ENCODE measurements around the gene AGO1.
A peak's percentile ranks its signal among the peaks of the same experiment; 100 is the strongest.
"Not testable (repeated sequence)": the region's sequence is repeated elsewhere in the genome, so short reads cannot be mapped to it uniquely, and the experiment has no call there.

The AGO1 gene

DNA sequence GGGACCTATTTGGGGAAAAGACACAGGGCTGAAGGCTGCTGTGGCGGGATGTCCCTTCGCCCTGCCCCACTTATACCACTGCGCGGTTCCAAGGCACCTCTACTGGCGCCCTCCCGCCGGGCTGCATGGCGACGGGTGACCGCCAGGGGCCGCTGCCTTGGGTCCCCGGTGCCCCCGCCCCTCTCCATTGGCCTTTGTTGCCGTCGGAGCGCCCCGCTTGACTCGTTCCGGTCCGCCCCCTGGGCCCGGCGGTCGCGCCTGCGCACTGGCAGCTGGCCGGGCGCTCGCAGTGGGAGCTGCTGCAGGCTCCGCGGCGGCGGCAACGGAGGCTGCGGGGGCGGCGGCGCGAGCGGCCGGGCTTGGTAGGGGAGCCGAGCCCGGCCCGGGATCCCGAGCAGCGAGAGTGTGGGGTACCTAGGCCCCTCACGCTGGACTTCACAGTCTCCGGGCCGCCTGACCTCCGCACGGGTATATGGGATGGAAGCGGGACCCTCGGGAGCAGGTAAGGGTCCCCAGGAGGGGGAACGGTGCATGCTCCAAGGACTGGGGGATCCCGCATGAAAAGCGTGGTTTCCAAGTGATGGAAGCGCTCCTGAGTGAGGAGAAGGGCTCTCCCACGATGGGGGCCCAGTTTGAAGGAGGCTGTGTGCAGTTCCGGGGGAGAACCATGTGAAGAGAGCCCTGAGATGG lies at the start of gene AGO1:
TSS of gene AGO1 (plus strand) at position 265 of the 690 bp plus-strand sequence. CDS start at position 478, 213 bp downstream.
- peak; percentile 95 to 96 for DNase-seq

DNA sequence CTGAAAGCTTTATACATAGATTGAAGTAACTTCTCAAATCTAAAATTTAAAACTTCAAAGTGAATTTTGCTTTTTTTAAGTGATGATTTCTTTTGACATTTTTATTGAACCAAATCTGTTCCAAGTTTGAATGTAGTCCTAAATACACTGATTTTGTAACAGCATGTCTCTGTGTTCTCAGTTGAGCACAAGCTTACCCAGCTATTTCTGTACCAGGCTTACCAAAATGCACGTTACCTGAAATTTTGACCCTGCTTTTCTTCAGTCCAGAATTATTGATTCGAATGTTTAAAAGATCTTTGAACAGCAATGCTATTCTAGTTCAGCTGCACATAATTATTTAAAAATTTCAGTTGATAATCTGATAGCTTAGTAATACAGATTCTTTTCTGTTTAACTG lies 49.6 kb upstream of the AGO1 start:
- DNase-seq: no peak

DNA sequence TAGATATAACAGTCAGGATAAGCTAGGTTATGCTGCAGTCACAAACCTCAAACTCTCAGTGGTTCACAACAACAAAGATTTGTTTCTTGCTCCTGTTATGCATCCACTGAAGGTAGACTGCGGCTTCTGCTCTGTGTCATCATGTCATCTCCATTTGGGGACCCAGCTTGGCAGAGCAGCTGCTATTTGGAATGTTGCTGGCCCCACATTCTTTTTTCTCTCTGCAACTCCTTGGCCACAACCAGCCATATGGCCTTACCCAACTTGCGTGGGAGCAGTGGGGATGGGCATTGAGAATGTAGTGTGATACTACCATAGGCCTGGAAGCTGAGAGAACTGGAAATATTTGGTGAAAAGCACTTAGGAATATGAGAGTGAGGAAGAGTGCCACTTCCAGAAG lies 48.8 kb upstream of the AGO1 start:
- no peak for DNase-seq

DNA sequence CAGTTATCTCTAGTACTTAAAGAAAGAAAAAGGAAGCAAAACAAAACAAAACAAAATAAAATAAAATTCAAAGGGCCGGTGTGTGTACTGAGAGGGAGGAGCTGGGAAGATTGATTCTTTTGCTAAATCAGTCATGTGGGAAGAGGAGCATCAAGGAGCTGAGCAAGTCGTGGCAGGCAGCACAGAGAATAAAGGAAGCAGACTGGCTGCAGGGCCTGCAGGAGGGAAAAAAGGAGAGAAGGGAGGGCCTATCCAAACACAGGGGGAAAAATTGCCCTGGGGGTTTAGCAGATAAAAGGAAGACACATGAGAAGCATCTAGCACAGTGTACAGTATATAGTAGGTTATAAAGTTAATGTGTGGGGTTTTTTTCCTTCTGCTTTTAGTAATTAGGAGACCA lies 47.6 kb upstream of the AGO1 start:
- no peak for DNase-seq

DNA sequence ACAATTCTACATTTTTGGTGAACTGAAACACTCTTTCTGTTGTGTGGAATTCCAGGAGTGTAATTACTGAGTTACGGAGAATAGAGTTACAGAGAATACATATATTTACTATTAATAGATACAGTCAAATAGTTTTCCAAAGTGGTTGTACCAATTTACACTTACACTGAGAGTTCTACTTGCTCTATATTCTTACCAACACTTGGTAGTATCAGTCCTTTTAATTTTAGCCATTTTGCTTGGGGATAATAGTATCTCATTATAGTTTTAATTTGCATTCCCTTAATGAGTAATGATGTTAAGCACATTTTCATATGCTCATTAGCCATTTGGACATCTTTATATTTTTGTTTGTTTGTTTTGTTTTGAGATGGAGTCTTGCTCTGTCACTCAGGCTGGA lies 46.3 kb upstream of the AGO1 start:
- DNase-seq: no peak

DNA sequence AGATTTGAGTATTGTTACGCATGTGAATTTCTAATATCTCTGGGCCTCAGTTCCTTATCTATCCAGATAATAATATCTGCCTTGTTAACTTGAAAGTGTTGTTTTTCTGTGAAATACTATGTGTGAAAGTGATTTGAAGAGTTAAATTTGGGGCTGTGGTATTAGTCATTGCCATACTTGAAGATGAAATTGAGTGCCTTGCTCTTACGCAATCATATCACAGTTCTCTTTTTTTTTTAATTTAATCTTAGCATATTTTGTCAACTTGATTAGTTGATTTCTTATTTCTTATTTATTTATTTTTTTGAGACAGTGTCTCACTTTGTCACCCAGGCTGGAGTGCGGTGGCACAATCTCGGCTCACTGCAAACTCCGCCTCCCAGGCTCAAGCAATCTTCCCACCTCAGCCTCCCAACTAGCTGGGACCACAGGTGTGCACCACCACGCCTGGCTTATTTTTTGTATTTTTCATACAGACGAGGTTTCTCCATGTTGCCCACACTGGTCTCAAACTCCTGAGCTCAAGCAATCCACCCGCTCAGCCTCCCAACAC lies 44.2 kb upstream of the AGO1 start:
- no peak for DNase-seq

DNA sequence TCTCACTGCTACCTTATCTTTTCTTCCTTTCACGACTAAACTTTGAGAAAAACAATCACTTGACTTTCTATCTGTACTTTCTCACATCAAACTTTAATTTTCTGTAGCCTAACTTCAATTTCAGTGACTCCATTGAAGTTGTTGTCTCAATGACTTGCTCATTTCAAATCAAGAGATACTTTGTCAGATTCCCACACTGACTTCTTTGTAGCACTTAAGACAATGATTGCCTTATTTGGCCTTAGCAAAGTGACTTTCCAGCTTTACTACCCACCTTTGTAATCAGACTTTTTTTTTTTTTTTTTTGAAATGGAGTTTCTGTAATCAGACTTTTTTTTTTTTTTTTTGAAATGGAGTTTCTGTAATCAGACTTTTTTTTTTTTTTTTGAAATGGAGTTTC lies 38.2 kb upstream of the AGO1 start:
- no peak for DNase-seq

DNA sequence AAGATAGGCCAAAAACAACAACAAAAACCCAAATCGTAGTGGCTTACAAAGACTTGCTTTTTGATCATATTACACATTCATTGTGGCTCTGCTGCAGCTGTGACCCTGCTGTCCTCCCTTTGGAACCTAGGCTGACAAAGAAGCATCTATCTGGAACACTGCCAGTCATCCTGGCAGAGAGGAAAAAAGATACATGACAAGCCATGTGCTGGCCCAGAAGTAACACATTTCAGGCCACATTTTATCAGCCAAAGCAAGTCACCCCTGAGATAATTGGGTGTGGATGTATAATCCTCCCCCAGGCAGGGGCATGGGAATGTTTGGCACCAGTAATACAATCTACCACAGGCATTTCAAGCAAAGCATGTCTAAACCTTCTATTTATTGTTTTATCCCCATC lies 37.2 kb upstream of the AGO1 start:
- no peak for DNase-seq

DNA sequence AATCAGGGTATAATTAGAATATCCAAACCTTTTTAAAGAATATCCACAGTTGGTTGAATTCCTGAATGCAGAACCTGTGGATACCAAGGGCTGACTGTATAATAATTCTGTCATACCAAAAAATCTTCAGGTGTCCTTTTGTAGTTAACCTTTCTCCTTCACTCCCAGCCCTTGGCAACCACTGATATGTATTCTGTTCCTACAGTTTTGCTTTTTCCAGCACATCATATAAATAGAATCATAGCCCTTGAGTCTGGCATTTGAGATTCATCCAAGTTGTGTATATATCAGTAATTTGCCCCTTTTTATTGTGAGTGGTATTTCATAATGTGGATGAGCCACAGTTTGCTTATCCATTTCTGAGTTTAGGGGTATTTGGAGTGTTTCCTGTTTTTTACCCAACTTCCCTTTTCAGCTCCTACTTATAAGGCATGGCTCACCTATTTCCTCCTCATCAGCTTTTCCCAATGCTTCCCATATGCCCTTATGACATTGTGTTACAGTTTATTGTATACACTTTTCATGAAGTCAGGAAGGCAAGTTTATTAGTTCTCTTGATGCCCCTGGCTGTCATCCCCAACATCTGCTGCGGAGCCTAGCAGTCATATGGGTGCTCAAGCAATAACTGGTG lies 35.0 kb upstream of the AGO1 start:
- no peak for DNase-seq

DNA sequence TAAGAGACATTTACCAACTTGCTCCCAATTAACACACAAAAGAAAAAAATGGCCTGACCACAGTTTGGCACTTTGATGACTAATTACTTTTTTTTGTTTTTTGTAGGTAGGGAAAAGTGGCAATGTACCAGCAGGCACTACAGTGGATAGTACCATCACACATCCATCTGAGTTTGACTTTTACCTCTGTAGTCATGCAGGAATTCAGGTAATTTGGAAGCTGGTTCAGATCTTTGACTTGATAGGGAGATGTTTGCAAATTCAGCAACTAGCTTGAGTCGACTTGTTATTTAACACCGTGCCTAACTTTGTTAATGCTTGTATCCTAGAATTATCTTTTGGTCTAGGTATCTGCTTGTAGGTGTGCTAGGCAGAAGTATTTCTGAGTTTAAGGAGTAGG lies 33.0 kb upstream of the AGO1 start:
- DNase-seq: no peak

DNA sequence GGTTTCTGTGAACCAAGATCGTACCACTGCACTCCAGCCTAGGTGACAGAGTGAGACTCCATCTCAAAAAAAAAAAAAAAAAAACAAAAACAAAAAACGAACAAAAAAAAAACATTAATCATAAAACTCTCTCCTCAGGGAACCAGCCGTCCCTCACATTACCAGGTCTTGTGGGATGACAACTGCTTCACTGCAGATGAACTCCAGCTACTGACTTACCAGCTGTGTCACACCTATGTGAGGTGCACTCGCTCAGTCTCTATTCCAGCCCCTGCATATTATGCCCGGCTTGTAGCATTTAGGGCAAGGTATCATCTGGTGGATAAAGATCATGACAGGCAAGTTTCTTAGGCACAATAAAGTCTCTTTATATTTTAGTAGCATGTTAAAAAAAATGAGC lies 32.3 kb upstream of the AGO1 start:
- no peak for DNase-seq

DNA sequence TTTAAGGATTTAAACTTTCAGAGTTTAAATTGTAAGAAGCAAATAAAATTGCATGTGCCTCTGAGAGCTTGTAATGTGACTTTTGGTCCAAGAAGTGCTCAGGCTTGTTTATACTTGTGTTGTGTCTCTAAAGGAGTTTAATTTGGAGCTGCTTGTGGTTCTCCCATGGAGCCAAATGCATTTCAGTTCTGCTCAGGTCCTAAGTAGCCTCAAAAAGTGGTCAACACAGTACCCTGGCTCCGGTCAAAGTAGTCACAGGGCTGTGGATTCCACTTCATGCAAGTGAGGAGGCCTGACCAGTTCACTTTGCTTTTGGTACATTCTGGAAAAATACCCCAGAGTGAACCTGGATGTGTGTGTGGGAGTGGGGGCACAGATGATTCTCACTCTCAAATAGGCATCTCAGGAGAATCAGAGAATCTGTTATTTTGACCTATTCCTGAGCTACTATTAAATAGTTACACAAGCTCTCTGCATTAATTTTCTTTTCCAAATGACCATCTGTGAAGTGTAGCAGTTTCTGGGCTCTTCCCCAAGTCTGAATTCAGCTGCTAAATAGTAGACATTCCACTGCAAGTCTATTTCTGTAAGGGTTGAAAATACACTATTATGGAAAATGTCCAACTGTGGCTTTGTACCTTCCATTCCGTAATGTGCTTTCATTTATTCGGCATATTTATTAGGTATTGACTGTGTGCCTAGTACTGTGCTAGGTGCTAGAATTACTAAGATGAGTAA lies 31.7 kb upstream of the AGO1 start:
- DNase-seq: no peak

DNA sequence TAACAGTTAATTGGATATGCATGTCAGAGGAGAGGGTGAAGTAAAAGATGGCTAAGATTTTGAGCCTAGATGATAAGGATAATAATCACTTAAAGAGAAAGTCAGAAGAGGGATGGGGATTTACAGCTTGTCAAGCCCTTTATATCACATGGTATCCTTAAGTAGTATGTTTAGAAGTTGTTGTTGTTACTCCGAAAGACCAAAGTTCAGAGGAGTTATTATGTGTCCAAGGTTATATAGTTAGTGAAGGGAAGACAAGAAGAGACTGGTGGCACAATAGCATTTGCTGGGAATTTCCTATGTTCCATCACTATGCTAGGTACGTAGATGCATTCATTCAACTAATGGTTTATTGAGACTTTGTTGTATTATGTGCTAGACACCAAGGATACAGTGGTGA lies 30.8 kb upstream of the AGO1 start:
- DNase-seq: no peak

DNA sequence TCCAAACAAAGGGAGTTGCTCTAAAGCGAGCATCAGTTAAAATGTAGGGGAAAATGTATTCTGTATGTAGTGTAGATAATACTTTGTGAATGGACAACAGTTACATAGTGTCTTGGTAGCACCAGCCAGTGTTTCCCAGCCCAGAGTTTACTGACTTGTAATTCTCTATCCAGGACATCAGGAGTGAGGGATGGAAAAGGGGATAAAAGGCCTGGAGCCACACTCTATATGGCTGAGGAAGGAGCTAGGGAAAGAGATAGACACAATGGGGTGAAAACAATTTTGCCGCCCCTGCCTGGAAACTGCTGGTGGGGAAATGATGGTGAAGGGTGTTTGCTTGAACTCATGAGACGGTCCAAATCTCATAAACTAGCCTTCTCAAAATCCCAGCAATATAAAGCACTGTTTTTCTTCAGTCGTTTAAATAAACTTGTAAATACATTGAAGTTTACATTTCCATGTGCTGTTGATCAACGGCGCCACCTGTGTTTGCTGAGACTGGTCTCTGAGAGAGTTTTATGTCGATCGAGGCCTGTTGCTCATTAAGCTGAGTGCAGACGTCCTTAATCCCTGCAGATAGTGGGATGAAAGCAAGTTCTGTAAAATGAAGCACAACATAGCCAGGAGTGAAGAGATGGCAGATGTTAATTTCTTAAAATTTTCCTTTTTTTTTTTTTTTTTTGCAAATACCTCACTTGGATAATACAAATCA lies 27.9 kb upstream of the AGO1 start:
- no peak for DNase-seq

DNA sequence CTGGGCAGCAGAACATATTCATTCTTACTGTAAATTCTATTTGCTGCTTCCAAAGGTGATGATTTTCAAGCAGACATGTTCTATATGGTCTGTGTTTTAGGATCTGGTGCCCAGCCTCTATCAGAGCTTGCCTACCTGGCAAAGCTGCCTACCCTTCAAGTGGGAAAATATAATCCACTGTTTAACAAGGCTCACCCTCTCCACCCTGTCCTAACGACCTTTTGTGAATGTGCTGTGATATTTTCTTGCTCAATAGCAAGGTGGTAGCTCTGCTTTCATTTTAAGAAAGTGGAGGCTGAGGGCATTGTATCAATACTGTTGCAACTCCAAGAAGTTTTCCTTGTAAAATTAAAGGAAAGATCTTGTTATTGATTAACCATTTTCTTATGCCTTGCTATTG lies 26.0 kb upstream of the AGO1 start:
- DNase-seq: no peak

DNA sequence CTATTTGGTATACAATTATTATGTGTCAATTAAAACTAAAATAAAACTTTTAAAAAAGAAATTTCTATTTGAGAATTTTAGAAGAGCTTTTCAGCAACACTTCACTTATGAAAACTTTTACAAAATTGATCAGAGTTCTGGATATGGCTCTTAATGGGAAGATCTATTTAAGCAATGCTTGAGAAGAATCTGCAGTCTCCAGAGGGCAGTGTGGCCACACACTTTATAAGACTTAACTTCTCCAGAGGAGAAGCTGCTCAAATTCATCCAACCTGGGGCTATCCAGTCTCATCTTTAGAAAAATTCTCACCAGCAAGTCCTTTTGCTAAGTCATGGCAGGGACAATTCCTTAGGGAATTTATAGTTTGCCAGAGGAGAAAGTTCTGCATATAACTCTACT lies 25.2 kb upstream of the AGO1 start:
- DNase-seq: no peak

DNA sequence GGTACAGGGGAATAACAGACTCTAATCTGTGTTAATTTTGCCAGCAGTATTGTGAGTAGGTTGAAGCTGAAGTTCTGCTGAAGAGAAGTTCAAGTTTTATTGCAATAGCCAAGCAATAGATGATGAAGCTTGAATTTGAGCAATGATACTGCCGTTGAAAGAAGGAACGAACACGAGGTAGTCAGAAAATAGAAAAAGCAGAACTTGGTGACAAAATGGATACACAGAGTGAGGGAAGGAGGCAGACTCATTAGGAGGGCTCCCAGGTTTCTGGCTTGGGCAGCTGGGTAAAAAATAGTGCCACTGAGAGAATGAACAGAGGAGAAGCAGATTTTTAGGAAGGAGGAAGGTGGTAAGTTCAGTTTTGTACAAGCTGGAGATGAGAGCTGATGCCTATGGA lies 22.3 kb upstream of the AGO1 start:
- DNase-seq: no peak

DNA sequence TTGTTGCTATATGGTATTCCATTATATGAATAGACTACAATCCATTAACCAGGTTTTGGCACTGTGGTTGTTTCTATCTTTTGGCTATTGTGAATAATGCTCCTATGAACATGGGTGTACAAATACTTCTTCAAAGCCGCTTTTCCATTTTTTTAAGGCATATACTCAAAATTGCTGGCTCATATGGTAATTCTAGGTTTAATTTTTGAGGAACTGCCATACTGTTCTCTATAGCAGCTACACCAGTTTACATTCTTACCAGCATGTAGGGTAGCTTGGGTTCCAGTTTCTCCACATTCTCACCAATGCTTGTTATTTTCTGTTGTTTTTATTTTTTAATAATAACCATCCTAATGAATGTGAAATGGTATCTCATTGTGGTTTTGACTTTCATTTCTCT lies 19.9 kb upstream of the AGO1 start:
- DNase-seq: no peak

DNA sequence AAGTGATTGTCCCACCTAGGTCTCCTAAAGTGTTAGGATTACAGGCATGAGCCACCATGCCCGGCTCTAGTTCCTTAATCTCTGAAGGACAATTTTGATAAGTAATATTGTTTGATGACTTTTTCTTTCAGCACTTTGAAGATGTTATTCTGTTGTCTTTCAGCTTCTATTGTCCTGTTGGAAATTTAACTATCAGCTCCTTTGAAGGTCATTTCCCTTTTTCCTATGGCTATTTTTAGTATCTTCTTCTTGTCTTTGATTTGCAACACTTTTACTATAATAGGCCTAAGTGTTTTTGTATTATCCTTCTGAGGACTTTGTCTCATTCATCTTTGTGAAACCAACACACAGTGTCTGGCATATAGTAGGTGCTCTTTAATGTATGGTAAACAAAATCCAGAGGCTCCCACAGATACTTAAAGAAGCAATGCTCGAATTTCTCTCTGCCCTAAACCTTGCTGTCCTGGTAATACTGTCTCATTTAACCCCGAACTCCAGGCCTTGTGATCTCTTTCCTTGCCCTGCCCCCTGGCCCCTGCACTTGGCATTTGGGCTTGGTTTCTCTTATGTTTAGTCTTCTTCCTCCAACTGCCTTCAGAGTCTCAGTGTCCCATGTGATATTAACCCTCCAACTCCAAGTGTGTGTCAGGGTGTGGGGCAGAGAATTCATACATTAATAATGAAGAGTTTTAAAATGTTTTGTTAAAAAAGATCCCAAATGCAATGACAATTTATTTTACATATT lies 19.0 kb upstream of the AGO1 start:
- DNase-seq: no peak

DNA sequence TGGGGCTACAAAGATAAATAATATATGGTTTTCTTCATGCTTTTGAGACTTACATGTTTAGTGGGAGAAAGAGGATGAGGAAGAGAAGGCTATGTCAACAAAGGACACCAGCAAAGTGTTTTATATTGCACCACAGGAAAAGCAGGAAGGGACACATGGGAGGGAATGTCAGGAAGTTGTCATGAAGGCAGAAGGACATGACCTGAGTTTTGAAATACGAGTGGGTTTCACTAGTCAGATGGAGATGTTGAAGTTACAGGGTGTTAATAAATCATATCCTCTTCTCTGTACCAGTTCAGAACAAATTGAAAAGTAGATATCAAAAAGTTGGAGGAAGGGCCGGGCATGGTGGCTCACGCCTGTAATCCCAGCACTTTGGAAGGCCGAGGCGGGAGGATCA lies 18.2 kb upstream of the AGO1 start:
- DNase-seq: no peak

DNA sequence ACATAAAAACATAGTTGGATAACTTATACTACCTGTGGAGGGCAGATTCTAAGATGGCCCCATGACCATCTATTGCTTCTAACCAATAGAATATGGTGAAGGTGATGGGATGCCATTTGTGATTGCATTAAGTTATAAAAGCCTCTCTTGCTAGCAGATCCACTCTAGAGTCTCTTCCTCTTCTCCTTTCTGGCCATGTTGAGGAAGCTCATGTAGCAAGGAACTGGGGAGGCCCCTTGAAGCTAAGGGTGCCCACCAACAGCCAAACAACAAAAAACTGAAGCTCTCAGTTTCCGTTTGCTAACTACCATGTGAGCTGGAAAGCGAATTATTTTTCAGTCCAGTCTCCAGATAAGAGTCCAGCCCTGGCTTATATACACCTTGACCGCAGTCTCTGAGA lies 16.0 kb upstream of the AGO1 start:
- DNase-seq: no peak

DNA sequence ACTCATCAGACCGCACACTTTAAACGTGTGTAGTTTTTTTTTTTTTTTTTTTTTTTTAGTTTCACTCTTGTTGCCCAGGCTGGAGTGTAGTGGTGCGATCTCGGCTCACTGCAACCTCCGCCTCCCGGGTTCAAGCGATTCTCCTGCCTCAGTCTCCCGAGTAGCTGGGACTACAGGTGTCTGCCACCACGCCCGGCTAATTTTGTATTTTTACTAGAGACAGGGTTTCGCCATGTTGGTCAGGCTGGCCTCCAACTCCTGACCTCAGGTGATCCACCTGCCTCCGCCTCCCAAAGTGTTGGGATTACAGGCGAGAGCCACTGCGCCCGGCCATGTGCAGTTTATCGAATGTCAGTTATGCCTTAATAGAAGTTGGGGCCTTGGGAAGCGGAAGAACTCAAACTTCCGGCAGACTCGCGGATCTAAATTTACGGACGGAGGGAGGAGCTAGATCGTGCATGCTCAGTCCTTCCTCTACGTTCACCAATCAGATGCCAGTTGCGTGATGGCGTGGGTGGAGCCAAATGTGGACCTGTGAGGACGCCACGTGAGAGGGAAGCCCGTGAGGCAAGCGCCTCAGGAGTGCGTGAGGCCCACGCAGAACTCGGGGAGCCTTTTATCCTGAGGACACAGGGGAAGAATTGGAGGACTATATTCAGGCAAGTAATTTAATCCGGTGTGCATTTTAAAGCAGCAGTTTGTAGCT lies 13.6 kb upstream of the AGO1 start:
- DNase-seq: not testable (repeated sequence)

Measured in activated CD4-positive, alpha-beta T cell treated with anti-CD3 and anti-CD28 coated beads, Interleukin-2, amount 50 U/mL, for 4 hours (primary cell).